ENCODE data around the gene BHLHE23.

DNA sequence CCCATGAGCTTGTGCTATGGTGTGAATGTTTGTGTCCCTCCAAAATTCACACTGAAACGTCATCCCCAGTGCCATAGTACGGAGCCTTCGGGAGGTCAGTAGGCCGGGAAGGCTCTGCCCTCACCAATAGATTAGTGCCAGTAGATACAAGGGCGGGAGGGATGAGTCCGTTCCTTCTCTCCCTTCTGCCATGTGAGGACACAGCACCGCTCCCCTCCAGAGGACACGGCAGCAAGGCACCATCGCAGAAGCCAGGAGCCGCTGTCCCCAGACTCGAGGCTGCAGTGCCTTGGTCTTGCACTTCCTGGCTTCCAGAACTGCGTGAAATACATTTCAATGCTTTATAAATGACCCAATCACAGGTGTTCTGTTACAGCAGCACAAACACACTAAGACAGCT, 39.2 kb upstream of the BHLHE23 start:
- TF ChIP-seq, protein P1, sequence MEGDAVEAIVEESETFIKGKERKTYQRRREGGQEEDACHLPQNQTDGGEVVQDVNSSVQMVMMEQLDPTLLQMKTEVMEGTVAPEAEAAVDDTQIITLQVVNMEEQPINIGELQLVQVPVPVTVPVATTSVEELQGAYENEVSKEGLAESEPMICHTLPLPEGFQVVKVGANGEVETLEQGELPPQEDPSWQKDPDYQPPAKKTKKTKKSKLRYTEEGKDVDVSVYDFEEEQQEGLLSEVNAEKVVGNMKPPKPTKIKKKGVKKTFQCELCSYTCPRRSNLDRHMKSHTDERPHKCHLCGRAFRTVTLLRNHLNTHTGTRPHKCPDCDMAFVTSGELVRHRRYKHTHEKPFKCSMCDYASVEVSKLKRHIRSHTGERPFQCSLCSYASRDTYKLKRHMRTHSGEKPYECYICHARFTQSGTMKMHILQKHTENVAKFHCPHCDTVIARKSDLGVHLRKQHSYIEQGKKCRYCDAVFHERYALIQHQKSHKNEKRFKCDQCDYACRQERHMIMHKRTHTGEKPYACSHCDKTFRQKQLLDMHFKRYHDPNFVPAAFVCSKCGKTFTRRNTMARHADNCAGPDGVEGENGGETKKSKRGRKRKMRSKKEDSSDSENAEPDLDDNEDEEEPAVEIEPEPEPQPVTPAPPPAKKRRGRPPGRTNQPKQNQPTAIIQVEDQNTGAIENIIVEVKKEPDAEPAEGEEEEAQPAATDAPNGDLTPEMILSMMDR (IDR thresholded peaks at IDR 0.05): no peak
- TF ChIP-seq POLR2A (IDR thresholded peaks at IDR 0.05): no peak
